B cell (primary cell): ENCODE results near the gene GSTP1. TPM values are rescaled to one million over a fixed set of nuclear protein-coding genes. Genes with fewer than 3 reads are reported as not detected.
A peak's percentile ranks its signal among the peaks of the same experiment; 100 is the strongest.

Source experiments
- ATAC-seq: fragments of 200-7000 bp; cut with Tn5 transposase; one replicate; pipeline ENCODE4 v1.10.0; 2021; ENCODE audit warnings: low read depth, mild to moderate bottlenecking, moderate number of reproducible peaks, moderate library complexity
- CTCF ChIA-PET: fragments of 350-600 bp; sonication (Branson Sonifier 250); formaldehyde crosslinking; loops from one replicate; lab custom pipeline; 2021; ENCODE audit warnings: antibody characterized with exemption, inconsistent platforms; lab: Charles Lee
- POLR2A ChIA-PET: fragments of 350-600 bp; sonication (Branson Sonifier 250); formaldehyde crosslinking; loops from one replicate; lab custom pipeline; 2021; ENCODE audit warnings: antibody characterized with exemption; lab: Charles Lee
- DNase-seq: peaks from one replicate; pipeline ENCODE4 v3.0.0; 2013
- H2AFZ ChIP-seq: 2 replicates; pipeline ENCODE4 v1.6.1; 2012; ENCODE audit warnings: mild to moderate bottlenecking, low read depth, low read length; ENCODE audit not compliant: insufficient read depth, poor library complexity, severe bottlenecking
- H3K27ac ChIP-seq, 2 donors: 1 replicate in 1 of 2; 2 replicates in 1 of 2; pipeline ENCODE4 v1.5.1; 2012 to 2013; ENCODE audit warnings: low read length in 2 of 2, mild to moderate bottlenecking in 2 of 2, moderate library complexity in 1 of 2
- H3K27me3 ChIP-seq, 4 experiments: fragments of 200-600 bp in 1 of 4; sonication (generic) in 1 of 4; replicated peaks in 1 of 4; 1 replicate in 2 of 4; 2 replicates in 2 of 4; pipeline versions ENCODE4 v1.6.1 to v1.7.0; 2013 to 2016; ENCODE audit warnings: low read length in 3 of 4, mild to moderate bottlenecking in 2 of 4, mixed read lengths in 1 of 4, moderate library complexity in 1 of 4; ENCODE audit not compliant: insufficient read depth in 4 of 4, control insufficient read depth in 3 of 4; ENCODE audit errors: control extremely low read depth in 1 of 4
- H3K36me3 ChIP-seq, 2 experiments: replicated peaks in 1 of 2; 1 replicate in 1 of 2; 2 replicates in 1 of 2; pipeline versions ENCODE4 v1.6.1 to v1.7.1; 2013; ENCODE audit warnings: low read length in 1 of 2; ENCODE audit not compliant: insufficient read depth in 2 of 2, control insufficient read depth in 1 of 2; ENCODE audit errors: control extremely low read depth in 1 of 2, extremely low read depth in 1 of 2
- H3K4me1 ChIP-seq, 2 donors: fragments of 200-600 bp in 1 of 2; sonication (generic) in 1 of 2; 1 replicate in 1 of 2; 2 replicates in 1 of 2; pipeline versions ENCODE4 v1.5.1 to v1.6.1; 2013 to 2017; ENCODE audit warnings: low read length in 2 of 2; ENCODE audit not compliant: control insufficient read depth in 2 of 2, insufficient read depth in 2 of 2
- H3K4me2 ChIP-seq: replicated peaks from 2 replicates; pipeline ENCODE3; 2012; ENCODE audit warnings: mild to moderate bottlenecking, low read depth, low read length; ENCODE audit not compliant: poor library complexity, severe bottlenecking
- H3K4me3 ChIP-seq, 5 experiments: fragments of 200-600 bp in 1 of 5; sonication (generic) in 1 of 5; 1 replicate in 3 of 5; 2 replicates in 2 of 5; pipeline versions ENCODE4 v1.5.1 to v1.7.0; 2011 to 2016; ENCODE audit warnings: low read length in 4 of 5, mild to moderate bottlenecking in 4 of 5, low read depth in 2 of 5, control low read depth in 1 of 5, moderate library complexity in 1 of 5; ENCODE audit not compliant: insufficient read depth in 1 of 5; ENCODE audit errors: control extremely low read depth in 1 of 5, extremely low read depth in 1 of 5
- H3K79me2 ChIP-seq: fragments of 200-600 bp; sonication (generic); one replicate; pipeline ENCODE4 v1.6.0; 2016; ENCODE audit warnings: low read length; ENCODE audit not compliant: control insufficient read depth, insufficient read depth
- H3K9ac ChIP-seq: fragments of 200-600 bp; sonication (generic); 2 replicates; pipeline ENCODE4 v1.6.1; 2017; ENCODE audit warnings: mild to moderate bottlenecking, low read length, moderate library complexity
- H3K9me3 ChIP-seq, 3 donors: one replicate each; pipeline versions ENCODE4 v1.6.1 to v1.7.1; 2013; ENCODE audit warnings: low read length in 2 of 3; ENCODE audit not compliant: control insufficient read depth in 2 of 3, insufficient read depth in 1 of 3; ENCODE audit errors: control extremely low read depth in 1 of 3
- H4K20me1 ChIP-seq: 2 replicates; pipeline ENCODE4 v1.6.0; 2012; ENCODE audit warnings: mild to moderate bottlenecking, low read length; ENCODE audit not compliant: insufficient read depth, control insufficient read depth, poor library complexity, severe bottlenecking
- H3K27ac Mint-ChIP-seq: one replicate; pipeline ENCODE4 v1.8.0; 2021; ENCODE audit warnings: mixed read lengths
- H3K27me3 Mint-ChIP-seq: one replicate; pipeline ENCODE4 v1.8.0; 2021; ENCODE audit warnings: mixed read lengths
- H3K4me1 Mint-ChIP-seq: one replicate; pipeline ENCODE4 v1.8.0; 2021; ENCODE audit warnings: mixed read lengths
- H3K4me3 Mint-ChIP-seq: one replicate; pipeline ENCODE4 v1.8.0; 2021; ENCODE audit warnings: mixed read lengths
- H3K9me3 Mint-ChIP-seq: one replicate; pipeline ENCODE4 v1.8.0; 2022; ENCODE audit warnings: mixed read lengths; ENCODE audit not compliant: insufficient read depth
- EZH2 ChIP-seq: IDR thresholded peaks from 2 replicates; pipeline ENCODE4 v1.6.1; 2012; ENCODE audit warnings: borderline replicate concordance, low read depth, mild to moderate bottlenecking, moderate library complexity, low read length; ENCODE audit not compliant: insufficient read depth, poor library complexity, severe bottlenecking
- WGBS: methylation state at CpG from one replicate; pipeline ENCODE4 v1.1.5; 2013; ENCODE audit warnings: missing lambda C conversion rate; ENCODE audit not compliant: insufficient coverage; 5-methylcytosine and 5-hydroxymethylcytosine counted together
- intact Hi-C: fragments of 100-400 bp; cut with micrococcal nuclease; formaldehyde crosslinking; loops from one replicate; pipeline ENCODE4 v1.10.0; 2022
- polyA plus RNA-seq: library from polyadenylated mRNA; depleted of rRNA; stranded (reverse); fragments of >200 nt; gene quantifications from 2 replicates; pipeline ENCODE4 v1.2.3, GENCODE V29; 2012
- total RNA-seq, 2 donors: library from RNA; stranded (reverse); fragments of 120-200 nt in 1 of 2; gene quantifications; 1 replicate in 1 of 2; 2 replicates in 1 of 2; pipeline versions ENCODE4 v1.2.3 to v1.2.4, GENCODE V29; 2013 to 2022
- TF ChIP-seq, protein P1 (sequence below): fragments of 200-600 bp; IDR thresholded peaks from one replicate; pipeline ENCODE4 v1.8.0; 2022; ENCODE audit warnings: antibody characterized with exemption, mild to moderate bottlenecking

Gene GSTP1
- total and polyA plus RNA-seq, 2 donors (not counting 1 experiment from before 2014, with no cell fraction given) = 200 to 313 TPM

DNA sequence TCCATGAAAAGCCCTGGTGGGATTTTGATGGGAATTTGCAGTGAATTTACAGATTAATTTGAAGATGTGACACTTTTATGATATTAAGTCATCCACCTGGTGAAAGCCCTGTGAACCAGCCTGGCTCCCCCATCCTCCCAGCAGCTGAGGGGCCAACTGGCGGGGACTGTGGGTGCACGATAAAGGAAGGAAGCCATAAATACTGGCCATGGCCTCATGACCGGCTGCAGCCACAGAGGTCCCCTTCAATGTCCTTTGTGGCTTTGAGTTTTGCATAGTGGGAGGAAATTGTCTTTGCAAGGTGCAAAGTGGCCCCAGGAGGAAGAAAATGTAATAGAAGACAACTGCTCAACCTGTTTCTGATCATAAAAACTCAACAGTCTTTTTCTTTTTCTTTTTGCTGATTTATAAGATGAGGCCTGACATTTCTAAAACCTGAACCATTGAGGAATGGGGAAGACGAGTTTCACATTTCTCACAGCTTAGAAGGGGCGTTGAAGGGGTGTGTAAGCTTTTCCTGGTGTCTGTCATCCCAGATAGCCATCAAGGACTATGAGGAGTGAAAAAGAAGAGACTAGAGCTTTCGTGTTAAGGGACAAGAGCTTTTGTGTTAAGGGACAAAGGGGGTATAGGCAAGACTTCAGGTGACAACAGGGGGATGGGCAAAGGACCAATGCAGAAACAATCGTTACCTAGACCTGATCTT is 16.9 kb downstream of the GSTP1 start:
- ChIA-PET CTCF (interaction anchor here (0.6 to 1.1 kb wide), 2 partner anchors 13 to 26 kb away, joined by 3 to 4 read pairs; no protein-coding TSS in a partner anchor), POLR2A (no interaction called here)
- Histone ChIP-seq H2AFZ (no peak overlapping the region), H3K27ac (no peak overlapping the region), H4K20me1 (no peaks in the 10 kb centered on the region), H3K4me1 (peaks cover 18 to 20% of the 10 kb centered on the region in 2 donors), H3K79me2 (no peaks in the 10 kb centered on the region), H3K9ac (no peak overlapping the region), H3K4me3 (no peak overlapping the region), H3K36me3 (no peaks in the 10 kb centered on the region), H3K9me3 (peaks cover 0 to 11% (median 3%) of the 10 kb centered on the region in 3 donors), H3K4me2 (peak overlapping the region; percentile 48), H3K27me3 (peaks cover 0 to 19% (median 6%) of the 10 kb centered on the region in 4 experiments)
- Mint-ChIP-seq H3K9me3 (no peaks in the 10 kb centered on the region), H3K27ac (no peak overlapping the region), H3K4me1 (peaks cover 19% of the 10 kb centered on the region), H3K27me3 (peaks cover 21% of the 10 kb centered on the region), H3K4me3 (peak overlapping the region; percentile 42)
- TF ChIP-seq EZH2 = no peak
- TF ChIP-seq, protein P1, sequence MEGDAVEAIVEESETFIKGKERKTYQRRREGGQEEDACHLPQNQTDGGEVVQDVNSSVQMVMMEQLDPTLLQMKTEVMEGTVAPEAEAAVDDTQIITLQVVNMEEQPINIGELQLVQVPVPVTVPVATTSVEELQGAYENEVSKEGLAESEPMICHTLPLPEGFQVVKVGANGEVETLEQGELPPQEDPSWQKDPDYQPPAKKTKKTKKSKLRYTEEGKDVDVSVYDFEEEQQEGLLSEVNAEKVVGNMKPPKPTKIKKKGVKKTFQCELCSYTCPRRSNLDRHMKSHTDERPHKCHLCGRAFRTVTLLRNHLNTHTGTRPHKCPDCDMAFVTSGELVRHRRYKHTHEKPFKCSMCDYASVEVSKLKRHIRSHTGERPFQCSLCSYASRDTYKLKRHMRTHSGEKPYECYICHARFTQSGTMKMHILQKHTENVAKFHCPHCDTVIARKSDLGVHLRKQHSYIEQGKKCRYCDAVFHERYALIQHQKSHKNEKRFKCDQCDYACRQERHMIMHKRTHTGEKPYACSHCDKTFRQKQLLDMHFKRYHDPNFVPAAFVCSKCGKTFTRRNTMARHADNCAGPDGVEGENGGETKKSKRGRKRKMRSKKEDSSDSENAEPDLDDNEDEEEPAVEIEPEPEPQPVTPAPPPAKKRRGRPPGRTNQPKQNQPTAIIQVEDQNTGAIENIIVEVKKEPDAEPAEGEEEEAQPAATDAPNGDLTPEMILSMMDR = no peak
- intact Hi-C loops = no loop called here
- 2% methylated on average over 7 of the region's 7 CpGs for WGBS
- ATAC-seq (peak; percentile 51), DNase-seq (peak; percentile 48)

DNA sequence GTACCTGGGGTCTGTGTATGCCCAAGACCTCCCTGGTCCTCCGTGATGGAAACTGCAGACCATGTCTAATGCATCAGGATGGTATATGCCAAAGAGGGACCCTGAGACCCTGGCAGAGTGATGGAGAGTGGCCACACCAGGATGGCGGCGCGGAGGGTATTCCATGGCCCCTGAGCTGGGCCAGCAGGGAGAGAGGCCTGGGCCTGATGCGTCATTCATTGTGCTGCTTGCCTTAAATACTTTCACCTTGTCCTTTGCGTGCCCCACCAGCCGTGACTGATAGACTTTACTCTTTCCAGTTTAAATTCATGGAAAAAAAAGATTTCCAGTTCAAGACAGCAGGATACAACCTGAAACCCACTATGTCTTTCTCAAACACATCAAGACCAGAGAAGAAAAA is 17.5 kb downstream of the GSTP1 start:
- peak overlapping the region; percentile 48 for H3K4me2 ChIP-seq
- no peak overlapping the region for H3K27ac Mint-ChIP-seq
- H3K27me3 Mint-ChIP-seq = peaks cover 21% of the 10 kb centered on the region

More for the DNA sequence above, 17.5 kb downstream of the GSTP1 start:
- peaks cover 0 to 11% (median 3%) of the 10 kb centered on the region in 3 donors for H3K9me3 ChIP-seq
- intact Hi-C loops = no loop called here
- no peak overlapping the region for H3K27ac ChIP-seq
- ChIA-PET CTCF (interaction anchor here (0.9 to 1.1 kb wide), 3 partner anchors 13 to 27 kb away, joined by 3 to 4 read pairs (median 4); partner anchors contain the start of gene GSTP1), POLR2A (no interaction called here)
- peaks cover 20 to 22% of the 10 kb centered on the region in 2 donors for H3K4me1 ChIP-seq
- H3K79me2 ChIP-seq = no peaks in the 10 kb centered on the region
- no peak overlapping the region for H3K4me3 Mint-ChIP-seq
- no peaks in the 10 kb centered on the region for H4K20me1 ChIP-seq
- no peak overlapping the region for H3K9ac ChIP-seq
- peak overlapping the region in 1 of 5 experiments; percentile 3 for H3K4me3 ChIP-seq
- peaks cover 22% of the 10 kb centered on the region for H3K4me1 Mint-ChIP-seq
- H3K36me3 ChIP-seq = no peaks in the 10 kb centered on the region
- no peak overlapping the region for H2AFZ ChIP-seq
- no peaks in the 10 kb centered on the region for H3K9me3 Mint-ChIP-seq
- TF ChIP-seq, protein P1 = no peak
- TF ChIP-seq EZH2 = no peak
- ATAC-seq (no peak), DNase-seq (no peak)
- WGBS = 86% methylated on average over 7 of the region's 7 CpGs
- peaks cover 0 to 23% (median 6%) of the 10 kb centered on the region in 4 experiments for H3K27me3 ChIP-seq
